Tibial nerve (tissue), 4 donors: Measurements from ENCODE around the gene AASS. TPM values are rescaled to one million over a fixed set of nuclear protein-coding genes. Genes with fewer than 3 reads are reported as not detected.
"Not testable (repeated sequence)": the region's sequence is repeated elsewhere in the genome, so short reads cannot be mapped to it uniquely, and the experiment has no call there.

Experiments used
- DNase-seq, 2 donors: peaks; one replicate each; pipeline ENCODE4 v3.0.0-alpha.2; 2019; ENCODE audit warnings: low spot score in 2 of 2
- H3K27ac ChIP-seq, 4 donors: fragments of 200-600 bp; sonication (generic) in 3 of 4; one replicate each; pipeline ENCODE4 v1.5.1; 2017 to 2019; ENCODE audit warnings: mild to moderate bottlenecking in 1 of 4
- H3K27me3 ChIP-seq, 2 donors: fragments of 200-600 bp; sonication (generic) in 1 of 2; one replicate each; pipeline versions ENCODE4 v1.5.1 to v1.6.0; 2017 to 2019
- H3K36me3 ChIP-seq, 3 donors: fragments of 200-600 bp; sonication (generic); one replicate each; pipeline ENCODE4 v1.5.1; 2018 to 2019
- H3K4me1 ChIP-seq, 4 donors: fragments of 200-600 bp; sonication (generic) in 3 of 4; one replicate each; pipeline ENCODE4 v1.5.1; 2017 to 2019
- H3K4me3 ChIP-seq, 4 donors: fragments of 200-600 bp; sonication (generic) in 3 of 4; one replicate each; pipeline ENCODE4 v1.5.1; 2017 to 2019; ENCODE audit warnings: mild to moderate bottlenecking in 1 of 4, moderate library complexity in 1 of 4
- H3K9me3 ChIP-seq, 4 donors: fragments of 200-600 bp; sonication (generic) in 3 of 4; one replicate each; pipeline ENCODE4 v1.5.1; 2017 to 2019
- EP300 ChIP-seq, 2 donors: sonication (generic); formaldehyde crosslinking; IDR thresholded peaks; one replicate each; pipeline ENCODE4 v1.6.1; 2017; ENCODE audit warnings: antibody characterized with exemption in 2 of 2, mild to moderate bottlenecking in 1 of 2
- POLR2A ChIP-seq, 2 donors: fragments of 450-650 bp; IDR thresholded peaks; one replicate each; pipeline ENCODE4 v1.6.1; 2017; ENCODE audit warnings: antibody characterized with exemption in 2 of 2, mild to moderate bottlenecking in 2 of 2, moderate library complexity in 2 of 2
- WGBS, 2 donors: methylation state at CpG; one replicate each; pipeline ENCODE4 v1.1.5; 2018; 5-methylcytosine and 5-hydroxymethylcytosine counted together
- total RNA-seq, 4 donors: library from RNA; depleted of rRNA; stranded (reverse); fragments of >200 nt; gene quantifications; one replicate each; pipeline ENCODE4 v1.1.0, GENCODE V29; 2016
- TF ChIP-seq, protein P1 (sequence below), 5 experiments: fragments of 200-600 bp in 3 of 5; fragments of 450-650 bp in 2 of 5; sonication (generic) in 3 of 5; IDR thresholded peaks; one replicate each; pipeline ENCODE4 v1.5.1; 2016 to 2019; ENCODE audit warnings: antibody characterized with exemption in 5 of 5, mild to moderate bottlenecking in 3 of 5, moderate library complexity in 2 of 5

AASS gene
- 100 to 1,000 TPM; 141 to 231 (median 189) TPM for total RNA-seq

DNA sequence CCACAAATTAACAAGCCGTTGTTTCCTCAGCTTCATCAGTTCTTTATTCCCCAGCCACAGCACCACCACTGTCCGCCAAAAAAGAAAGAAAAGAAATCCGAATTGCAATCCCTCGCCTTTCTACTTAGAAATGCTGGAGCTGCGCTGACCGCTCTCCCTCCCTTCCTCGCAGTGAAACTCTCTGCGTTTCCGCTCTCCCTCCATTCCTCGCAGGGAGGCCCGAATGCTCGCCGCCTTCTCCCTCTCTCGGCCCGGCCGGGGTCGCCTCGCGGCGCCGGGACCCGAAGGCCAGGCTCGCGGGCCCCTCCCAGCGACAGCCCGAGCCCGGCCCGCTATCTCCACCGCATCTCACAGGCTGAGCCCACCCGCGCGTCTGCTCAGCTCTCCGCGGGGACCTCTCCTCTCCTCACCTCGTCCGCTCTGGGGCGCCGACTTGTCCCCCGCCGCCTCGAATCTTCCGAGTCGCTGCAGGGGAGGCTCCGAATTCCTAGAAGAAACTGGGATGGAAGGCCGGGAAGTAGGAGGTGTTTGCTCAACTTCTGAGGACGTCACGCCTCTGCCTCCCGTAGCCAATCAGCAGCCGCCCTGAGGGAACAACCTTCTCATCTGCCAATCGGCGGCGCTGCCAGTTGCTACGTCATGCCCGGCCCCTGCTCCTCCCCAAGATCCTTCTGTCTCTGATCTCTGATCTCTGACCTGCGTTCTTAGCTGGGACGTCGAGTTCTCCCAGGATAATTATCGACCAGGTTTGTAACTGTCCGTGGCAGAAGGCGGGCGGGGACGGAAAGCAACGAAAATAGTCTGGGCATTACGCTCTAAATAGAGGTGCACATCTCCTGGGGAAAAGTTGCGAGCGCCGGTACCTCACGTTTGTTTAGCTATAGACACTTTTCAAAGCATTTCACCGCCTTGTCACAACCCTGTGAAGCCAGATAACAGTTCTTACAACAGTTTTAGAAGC is at the start of gene AASS:
AASS (minus strand) TSS at position 499 of the 961 bp plus-strand sequence. CDS start 10,523 bp downstream, outside the sequence.
- Histone ChIP-seq H3K36me3 (no peaks in the 10 kb centered on the region), H3K9me3 (no peaks in the 10 kb centered on the region), H3K4me3 (peak within 1 kb of the TSS; percentile 76 to 83 (median 78)), H3K27me3 (no peaks in the 10 kb centered on the region), H3K4me1 (peaks cover 0 to 22% (median 3%) of the 10 kb centered on the region in 4 donors), H3K27ac (peak within 1 kb of the TSS; percentile 97 to 98 (median 98))
- DNase-seq = peak; percentile 98
- WGBS, 2 donors = 0 to 1% methylated on average over 53 to 69 of the region's 69 CpGs
- TF ChIP-seq, protein P1, sequence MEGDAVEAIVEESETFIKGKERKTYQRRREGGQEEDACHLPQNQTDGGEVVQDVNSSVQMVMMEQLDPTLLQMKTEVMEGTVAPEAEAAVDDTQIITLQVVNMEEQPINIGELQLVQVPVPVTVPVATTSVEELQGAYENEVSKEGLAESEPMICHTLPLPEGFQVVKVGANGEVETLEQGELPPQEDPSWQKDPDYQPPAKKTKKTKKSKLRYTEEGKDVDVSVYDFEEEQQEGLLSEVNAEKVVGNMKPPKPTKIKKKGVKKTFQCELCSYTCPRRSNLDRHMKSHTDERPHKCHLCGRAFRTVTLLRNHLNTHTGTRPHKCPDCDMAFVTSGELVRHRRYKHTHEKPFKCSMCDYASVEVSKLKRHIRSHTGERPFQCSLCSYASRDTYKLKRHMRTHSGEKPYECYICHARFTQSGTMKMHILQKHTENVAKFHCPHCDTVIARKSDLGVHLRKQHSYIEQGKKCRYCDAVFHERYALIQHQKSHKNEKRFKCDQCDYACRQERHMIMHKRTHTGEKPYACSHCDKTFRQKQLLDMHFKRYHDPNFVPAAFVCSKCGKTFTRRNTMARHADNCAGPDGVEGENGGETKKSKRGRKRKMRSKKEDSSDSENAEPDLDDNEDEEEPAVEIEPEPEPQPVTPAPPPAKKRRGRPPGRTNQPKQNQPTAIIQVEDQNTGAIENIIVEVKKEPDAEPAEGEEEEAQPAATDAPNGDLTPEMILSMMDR (IDR thresholded peaks at IDR 0.05) = peak in 1 of 5 experiments; percentile 12
- TF ChIP-seq EP300 (IDR thresholded peaks at IDR 0.05) (peak; percentile 97 to 99), POLR2A (IDR thresholded peaks at IDR 0.05) (peak; percentile 82 to 97)

GRCh38 chr7:122188785-122189184 is 44.7 kb upstream of the AASS start:
- DNase-seq = no peak
- no peak overlapping the region for H3K4me3 ChIP-seq
- no peaks in the 10 kb centered on the region for H3K27me3 ChIP-seq
- TF ChIP-seq, protein P1 (IDR thresholded peaks at IDR 0.05) = no peak
- TF ChIP-seq POLR2A (IDR thresholded peaks at IDR 0.05) (no peak), EP300 (IDR thresholded peaks at IDR 0.05) (no peak)
- no peaks in the 10 kb centered on the region for H3K4me1 ChIP-seq
- H3K27ac ChIP-seq = no peak overlapping the region
- peaks cover 0 to 22% (median 0%) of the 10 kb centered on the region in 4 donors for H3K9me3 ChIP-seq
- no peaks in the 10 kb centered on the region for H3K36me3 ChIP-seq

DNA sequence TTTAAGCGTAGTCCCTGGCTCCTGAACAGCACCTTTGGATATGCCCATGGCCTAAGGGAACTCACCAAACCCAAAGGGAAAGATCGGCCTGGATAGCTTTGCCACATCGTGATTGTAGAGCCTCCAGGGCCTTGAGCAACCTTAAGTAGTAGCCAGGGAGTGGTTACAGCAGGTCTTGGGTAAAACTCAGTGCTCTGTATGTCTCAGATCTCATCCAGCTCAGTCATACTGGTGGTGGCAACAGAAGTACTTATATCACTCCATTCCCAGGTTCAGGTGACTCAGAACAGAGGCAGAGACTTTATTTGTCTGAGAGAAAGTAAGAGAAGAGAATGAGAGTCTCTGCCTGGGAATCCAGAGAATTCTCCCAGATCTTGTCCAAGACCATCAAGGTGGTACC is 39.1 kb upstream of the AASS start:
- Histone ChIP-seq H3K9me3 (peaks cover 0 to 11% (median 0%) of the 10 kb centered on the region in 4 donors), H3K36me3 (no peaks in the 10 kb centered on the region), H3K27ac (no peak overlapping the region), H3K27me3 (no peaks in the 10 kb centered on the region), H3K4me1 (no peaks in the 10 kb centered on the region), H3K4me3 (no peak overlapping the region)
- WGBS, 2 donors = 86 to 87% methylated on average over 3 of the region's 3 CpGs
- no peak for TF ChIP-seq EP300 (IDR thresholded peaks at IDR 0.05)
- TF ChIP-seq, protein P1 (IDR thresholded peaks at IDR 0.05) = no peak
- no peak for TF ChIP-seq POLR2A (IDR thresholded peaks at IDR 0.05)
- DNase-seq = no peak

- Histone ChIP-seq H3K27me3 (no peaks in the 10 kb centered on the region), H3K4me3 (no peak overlapping the region), H3K27ac (no peak overlapping the region), H3K4me1 (no peaks in the 10 kb centered on the region), H3K36me3 (no peaks in the 10 kb centered on the region), H3K9me3 (peaks cover 0 to 11% (median 0%) of the 10 kb centered on the region in 4 donors)
- WGBS, 2 donors = 41 to 77% methylated on average over 1 of the region's 1 CpG
- DNase-seq = no peak
- TF ChIP-seq EP300 (IDR thresholded peaks at IDR 0.05) (no peak), POLR2A (IDR thresholded peaks at IDR 0.05) (no peak)
- TF ChIP-seq, protein P1 (IDR thresholded peaks at IDR 0.05) = no peak
Observed at GRCh38 chr7:122182081-122182480, 38.0 kb upstream of the AASS start.

- not testable (repeated sequence) for H3K4me3 ChIP-seq, H3K4me1 ChIP-seq, H3K27ac ChIP-seq, H3K36me3 ChIP-seq, H3K9me3 ChIP-seq, DNase-seq, H3K27me3 ChIP-seq
- 64 to 77% methylated on average over 2 of the region's 2 CpGs for WGBS, 2 donors
Observed at GRCh38 chr7:122172144-122172543, 28.1 kb upstream of the AASS start.
